Keratinocyte (primary cell): Measurements from ENCODE around the gene AFAP1L1. TPM values are rescaled to one million over a fixed set of nuclear protein-coding genes. Genes with fewer than 3 reads are reported as not detected.

Experiments
- DNase-seq: peaks from one replicate; pipeline ENCODE4 v3.0.0-alpha.2; 2011; ENCODE audit warnings: low read depth, missing footprints, low spot score
- FAIRE-seq: peaks from 2 replicates; lab custom pipeline; 2011; peaks lifted over from hg19 to GRCh38; lab: Jason Lieb, UNC
- H2AFZ ChIP-seq: 2 replicates; pipeline ENCODE4 v1.6.0; 2012; ENCODE audit warnings: low read length, control low read depth, inconsistent platforms; ENCODE audit not compliant: control insufficient read depth
- H3K27ac ChIP-seq: 2 replicates; pipeline ENCODE4 v1.5.1; 2011; ENCODE audit warnings: low read length; ENCODE audit not compliant: control insufficient read depth, insufficient read depth
- H3K27me3 ChIP-seq: 3 replicates; pipeline ENCODE4 v1.6.0; 2011; ENCODE audit warnings: low read length; ENCODE audit not compliant: control insufficient read depth, insufficient read depth; ENCODE audit errors: extremely low read depth
- H3K36me3 ChIP-seq, 2 experiments: 2 replicates in 1 of 2; 3 replicates in 1 of 2; pipeline ENCODE4 v1.5.1; 2011; ENCODE audit warnings: low read length in 2 of 2, mild to moderate bottlenecking in 1 of 2; ENCODE audit not compliant: control insufficient read depth in 2 of 2, insufficient read depth in 2 of 2; ENCODE audit errors: extremely low read depth in 1 of 2
- H3K4me1 ChIP-seq: 3 replicates; pipeline ENCODE4 v1.5.1; 2011; ENCODE audit warnings: low read length; ENCODE audit not compliant: control insufficient read depth, insufficient read depth; ENCODE audit errors: extremely low read depth
- H3K4me2 ChIP-seq: 3 replicates; pipeline ENCODE4 v1.6.0; 2011; ENCODE audit warnings: low read depth, low read length; ENCODE audit not compliant: control insufficient read depth, insufficient read depth; ENCODE audit errors: extremely low read depth
- H3K4me3 ChIP-seq, 3 experiments: fragments of 200-600 bp in 1 of 3; sonication (generic) in 1 of 3; 2 replicates in 2 of 3; 3 replicates in 1 of 3; pipeline ENCODE4 v1.5.1; 2011 to 2016; ENCODE audit warnings: low read length in 3 of 3, mild to moderate bottlenecking in 3 of 3, control low read depth in 2 of 3, inconsistent platforms in 1 of 3, low read depth in 1 of 3, mixed read lengths in 1 of 3, mixed run types in 1 of 3, moderate library complexity in 1 of 3; ENCODE audit not compliant: control insufficient read depth in 2 of 3, insufficient read depth in 2 of 3; ENCODE audit errors: extremely low read depth in 1 of 3
- H3K79me2 ChIP-seq: 2 replicates; pipeline ENCODE4 v1.6.0; 2012; ENCODE audit warnings: low read length; ENCODE audit not compliant: control insufficient read depth, insufficient read depth
- H3K9ac ChIP-seq: 3 replicates; pipeline ENCODE4 v1.6.0; 2011; ENCODE audit warnings: low read length; ENCODE audit not compliant: control insufficient read depth, insufficient read depth; ENCODE audit errors: extremely low read depth
- H3K9me1 ChIP-seq: 3 replicates; pipeline ENCODE4 v1.6.0; 2011; ENCODE audit warnings: low read length; ENCODE audit not compliant: control insufficient read depth, insufficient read depth; ENCODE audit errors: extremely low read depth
- H3K9me3 ChIP-seq: 2 replicates; pipeline ENCODE4 v1.5.1; 2012; ENCODE audit warnings: low read depth, low read length; ENCODE audit not compliant: control insufficient read depth
- H4K20me1 ChIP-seq: 3 replicates; pipeline ENCODE4 v1.6.0; 2011; ENCODE audit warnings: low read length; ENCODE audit not compliant: control insufficient read depth, insufficient read depth; ENCODE audit errors: extremely low read depth
- CTCF ChIP-seq, 3 experiments: IDR thresholded peaks in 1 of 3; conservative IDR thresholded peaks in 1 of 3; optimal IDR thresholded peaks in 1 of 3; 2 replicates in 2 of 3; 3 replicates in 1 of 3; pipeline versions ENCODE3 to v1.5.1; 2011; ENCODE audit warnings: low read length in 3 of 3, mild to moderate bottlenecking in 3 of 3, moderate library complexity in 2 of 3, control low read depth in 1 of 3, inconsistent platforms in 1 of 3; ENCODE audit not compliant: insufficient read depth in 2 of 3; ENCODE audit errors: extremely low read depth in 1 of 3
- EZH2 ChIP-seq: IDR thresholded peaks from one replicate; pipeline ENCODE4 v1.6.1; 2012; ENCODE audit warnings: inconsistent platforms, mild to moderate bottlenecking, low read length, moderate library complexity
- dilution Hi-C: fragments of 300-500 bp; cut with MboI; formaldehyde crosslinking; loops from one replicate; pipeline ENCODE4 v1.7.0; 2020; ENCODE audit warnings: low sequenced_read_pairs; ENCODE audit not compliant: extremely low pct_ligation_motif_present
- polyA plus RNA-seq, 5 experiments: library from polyadenylated mRNA; depleted of rRNA in 3 of 5; stranded (reverse) in 3 of 5; stranded (forward) in 1 of 5; unstranded in 1 of 5; fragments of >200 nt; gene quantifications; 1 replicate in 1 of 5; 2 replicates in 3 of 5; 3 replicates in 1 of 5; pipeline versions ENCODE4 v1.2.1 to v1.2.3, GENCODE V29; 2011 to 2012; ENCODE audit warnings: missing spikeins in 2 of 5, low read depth in 1 of 5, low replicate concordance in 1 of 5

Gene AFAP1L1
- polyA plus RNA-seq, 1 donor (not counting 4 experiments of a cell fraction or from before 2014, with no cell fraction given): 4.6 TPM

- FAIRE-seq (no peak), DNase-seq (no peak)
- Histone ChIP-seq H3K79me2 (peaks cover 4% of the 10 kb centered on the region), H4K20me1 (no peaks in the 10 kb centered on the region), H3K4me3 (no peak overlapping the region), H3K4me2 (no peak overlapping the region), H3K9ac (no peak overlapping the region), H3K27ac (no peak overlapping the region), H3K9me3 (no peaks in the 10 kb centered on the region), H3K36me3 (no peaks in the 10 kb centered on the region), H2AFZ (no peak overlapping the region), H3K4me1 (peaks cover 7% of the 10 kb centered on the region), H3K27me3 (no peaks in the 10 kb centered on the region), H3K9me1 (no peaks in the 10 kb centered on the region)
- TF ChIP-seq EZH2: no peak
- no peak for TF ChIP-seq CTCF (optimal IDR thresholded peaks at IDR 0.05 in 1 of 3, IDR thresholded peaks at IDR 0.05 in 1 of 3, conservative IDR thresholded peaks at IDR 0.05 in 1 of 3; ENCODE audit: extremely low read depth in 1 of 3, insufficient read depth in 2 of 3, low read length in 3 of 3)
- dilution Hi-C loops: no loop called here
Observed at GRCh38 chr5:149362541-149362940, 90.9 kb downstream of the AFAP1L1 start.

GRCh38 chr5:149363358-149363757, 91.7 kb downstream of the AFAP1L1 start:
- Histone ChIP-seq H3K4me3 (no peak overlapping the region), H3K36me3 (no peaks in the 10 kb centered on the region), H3K27ac (no peak overlapping the region), H3K27me3 (no peaks in the 10 kb centered on the region), H3K9ac (no peak overlapping the region), H3K4me1 (peaks cover 4% of the 10 kb centered on the region), H3K79me2 (peaks cover 1% of the 10 kb centered on the region), H2AFZ (no peak overlapping the region), H3K9me1 (no peaks in the 10 kb centered on the region), H3K9me3 (no peaks in the 10 kb centered on the region), H3K4me2 (no peak overlapping the region), H4K20me1 (no peaks in the 10 kb centered on the region)
- DNase-seq (no peak), FAIRE-seq (no peak)
- TF ChIP-seq CTCF (optimal IDR thresholded peaks at IDR 0.05 in 1 of 3, IDR thresholded peaks at IDR 0.05 in 1 of 3, conservative IDR thresholded peaks at IDR 0.05 in 1 of 3; ENCODE audit: extremely low read depth in 1 of 3, insufficient read depth in 2 of 3, low read length in 3 of 3) (no peak), EZH2 (no peak)
- dilution Hi-C loops: no loop called here
